NOMO-1 (cell line): Measurements from ENCODE around the gene CMIP.
A peak's percentile ranks its signal among the peaks of the same experiment; 100 is the strongest.

Source experiments
- DNase-seq, 2 experiments: peaks; one replicate each; lab custom pipeline; 2025; ENCODE audit not compliant: unreplicated experiment in 2 of 2; lab: John Stamatoyannopoulos, UW

The CMIP gene

DNA sequence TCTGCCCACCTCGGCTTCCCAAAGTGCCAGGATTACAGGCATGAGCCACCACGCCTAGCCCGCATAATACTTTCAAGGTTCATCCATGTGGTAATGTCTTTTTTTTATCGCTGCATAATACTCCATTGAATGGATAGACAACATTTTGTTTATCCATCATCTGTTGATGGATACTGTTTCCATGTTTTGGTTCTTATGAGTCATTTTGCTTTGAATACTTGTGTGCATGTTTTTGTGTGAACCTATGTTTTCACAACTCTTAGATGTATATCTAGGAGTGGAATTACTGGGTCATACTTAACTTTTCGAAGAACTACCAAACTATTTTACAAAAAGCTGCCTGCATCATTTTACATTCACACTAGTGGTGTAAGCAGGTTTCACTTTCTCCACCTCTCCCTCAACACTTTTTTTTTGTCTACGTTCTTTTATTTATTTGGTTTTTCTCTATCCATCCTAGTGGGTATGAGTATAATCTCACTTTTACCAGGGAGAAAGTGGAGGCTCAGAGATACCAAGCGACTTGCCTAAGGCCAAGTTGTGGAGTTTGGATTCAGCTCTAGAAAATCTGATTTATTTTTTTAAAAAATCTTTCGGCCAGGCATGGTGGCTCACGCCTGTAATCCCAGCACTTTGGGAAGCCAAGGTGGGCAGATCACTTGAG is 151.2 kb downstream of the CMIP start:
- no peak for DNase-seq

DNA sequence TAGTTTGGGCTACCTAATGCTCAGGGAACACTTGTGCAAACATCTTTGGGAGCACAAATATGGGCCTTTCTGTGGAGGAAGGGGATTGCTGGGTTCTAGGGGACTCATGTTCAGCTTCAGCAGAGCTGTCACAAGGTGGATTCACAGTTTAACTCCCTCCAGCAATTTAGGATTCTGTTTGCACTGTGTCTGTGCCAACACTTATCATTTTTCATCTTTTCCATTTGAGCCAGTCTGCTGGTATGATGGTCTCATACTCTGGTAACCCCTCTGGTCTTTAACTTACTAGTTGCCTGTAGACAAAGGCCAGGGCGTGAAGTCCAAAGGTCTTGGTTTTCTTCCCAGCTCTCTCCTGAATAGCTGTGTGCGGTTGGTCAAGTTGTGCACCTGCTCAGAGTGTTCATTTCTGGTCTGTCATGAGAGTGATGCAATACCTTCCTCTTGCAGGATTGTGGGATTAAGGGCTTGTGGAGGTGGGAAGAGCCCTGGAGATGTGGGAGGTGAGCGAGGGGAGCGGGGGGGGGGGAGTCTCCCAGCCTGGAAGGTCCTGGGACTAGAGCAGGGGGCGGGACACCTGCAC is 152.6 kb downstream of the CMIP start:
- no peak for DNase-seq

DNA sequence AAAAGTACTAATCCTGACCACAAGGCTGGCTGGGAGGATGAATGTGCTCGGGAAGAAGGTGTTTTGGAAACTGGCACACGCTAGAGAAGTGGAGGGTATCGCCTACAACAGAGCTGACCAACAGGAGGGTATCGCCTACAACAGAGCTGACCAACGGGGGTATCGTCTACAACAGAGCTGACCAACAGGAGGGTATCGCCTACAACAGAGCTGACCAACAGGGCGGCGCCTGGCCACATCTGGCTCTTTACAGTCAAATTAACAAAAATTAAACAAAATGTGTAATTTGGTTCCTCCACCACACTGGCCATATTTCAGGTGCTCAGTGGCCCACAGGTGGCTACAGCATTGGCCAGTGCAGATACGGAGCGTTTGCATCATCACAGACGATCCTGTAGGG is 153.5 kb downstream of the CMIP start:
- DNase-seq = no peak

DNA sequence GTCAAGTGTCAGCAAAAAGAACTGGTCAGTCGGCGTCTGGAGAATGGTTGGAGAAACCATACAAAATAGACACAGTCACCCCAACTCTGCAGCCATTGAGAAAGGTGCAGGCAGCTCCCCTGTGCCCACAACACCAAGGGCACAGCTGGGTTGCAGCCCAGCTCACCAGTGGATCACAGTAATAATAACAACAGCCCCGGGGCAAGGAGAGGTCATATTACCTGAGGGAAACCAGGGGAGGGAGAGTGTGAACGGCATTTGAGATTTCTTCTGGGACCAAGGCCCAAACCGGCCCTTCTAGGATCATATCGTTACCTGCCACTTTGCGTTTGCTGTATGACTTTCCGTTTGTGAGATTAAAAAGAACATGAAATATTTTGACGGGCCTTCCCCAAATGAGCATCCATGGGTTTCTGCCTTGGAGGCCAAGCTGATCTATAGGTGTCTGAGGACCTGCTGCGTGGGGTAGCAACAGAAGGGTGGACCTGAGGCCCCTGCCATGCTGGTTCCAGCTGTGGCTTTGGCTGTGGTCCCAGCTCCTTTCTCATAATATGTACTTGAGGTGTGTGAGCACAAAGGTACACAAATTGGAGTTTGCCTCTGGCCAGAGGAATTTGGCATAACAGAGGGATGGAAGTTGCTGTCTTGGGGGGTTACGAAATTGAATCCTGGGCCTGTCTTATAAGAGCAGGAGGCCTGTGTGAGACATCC is 154.6 kb downstream of the CMIP start:
- DNase-seq = no peak

DNA sequence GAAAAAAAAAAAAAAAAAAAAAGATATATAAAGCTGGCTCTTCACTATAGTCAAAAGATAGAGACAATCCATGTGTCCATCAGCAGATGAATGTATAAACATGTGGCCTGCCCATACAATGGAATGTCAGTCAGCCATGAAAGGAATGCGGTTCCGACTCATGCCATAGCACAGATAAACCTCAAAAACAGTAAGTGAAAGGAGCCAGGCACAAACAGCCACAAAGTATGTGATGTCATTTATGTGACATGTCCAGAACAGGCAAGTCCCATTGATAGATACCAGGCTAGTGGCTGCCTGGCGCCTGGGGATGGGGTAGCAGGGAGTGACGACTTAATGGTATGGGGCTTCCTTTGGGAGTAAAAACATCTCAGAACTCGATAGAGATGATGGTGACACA is 155.7 kb downstream of the CMIP start:
- no peak for DNase-seq

DNA sequence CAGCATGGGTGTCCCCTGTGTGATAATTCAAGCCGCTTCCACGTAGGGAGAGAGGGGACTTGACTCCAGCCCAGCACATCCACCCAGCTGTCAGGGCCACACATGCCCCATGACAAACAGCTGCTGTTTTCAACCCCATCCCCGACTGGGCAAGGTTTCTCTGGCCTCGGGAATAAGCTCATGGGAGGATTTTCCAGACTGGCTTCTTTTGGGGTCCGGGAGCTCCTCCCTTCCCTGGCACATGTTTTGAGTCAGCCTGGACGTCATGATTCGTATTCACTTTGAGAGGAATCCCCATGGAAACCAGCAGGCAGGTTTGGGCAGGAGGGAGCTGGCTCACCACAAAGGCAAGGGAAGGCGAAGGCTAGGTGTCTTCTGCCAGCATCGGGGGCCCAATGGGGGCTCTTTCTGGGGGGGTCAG is 156.4 kb downstream of the CMIP start:
- DNase-seq = no peak

DNA sequence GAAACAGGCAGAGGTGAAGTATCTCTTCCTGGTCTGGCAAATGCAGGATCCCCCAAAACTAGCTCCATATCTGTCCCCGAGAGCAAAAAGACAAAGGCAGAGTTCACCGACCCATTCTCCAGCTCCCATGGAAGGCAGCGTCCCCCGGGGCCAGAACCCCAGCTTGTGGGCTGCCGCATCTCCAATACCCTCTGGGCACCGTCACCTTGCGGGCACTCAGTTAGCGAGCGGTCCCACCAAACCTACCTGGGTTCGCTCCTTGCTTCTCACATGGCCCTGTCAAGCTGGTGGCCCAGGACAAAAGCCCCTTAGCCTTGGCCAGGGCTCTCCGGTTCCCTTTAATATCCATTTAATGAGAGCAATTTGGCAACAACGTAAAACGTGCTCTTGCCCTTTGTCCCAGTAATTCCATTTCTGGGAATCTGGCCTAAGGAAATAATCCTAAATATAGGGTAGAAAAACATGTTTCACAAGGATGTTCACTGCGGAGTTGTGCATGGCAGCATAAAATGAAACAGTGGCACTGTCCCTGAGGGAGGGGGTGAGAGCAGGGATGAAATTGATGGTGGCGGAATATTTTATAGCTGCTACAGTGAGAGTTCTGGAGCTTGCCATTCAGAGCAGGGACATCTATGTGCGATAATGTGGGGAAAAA is 157.1 kb downstream of the CMIP start:
- no peak for DNase-seq

DNA sequence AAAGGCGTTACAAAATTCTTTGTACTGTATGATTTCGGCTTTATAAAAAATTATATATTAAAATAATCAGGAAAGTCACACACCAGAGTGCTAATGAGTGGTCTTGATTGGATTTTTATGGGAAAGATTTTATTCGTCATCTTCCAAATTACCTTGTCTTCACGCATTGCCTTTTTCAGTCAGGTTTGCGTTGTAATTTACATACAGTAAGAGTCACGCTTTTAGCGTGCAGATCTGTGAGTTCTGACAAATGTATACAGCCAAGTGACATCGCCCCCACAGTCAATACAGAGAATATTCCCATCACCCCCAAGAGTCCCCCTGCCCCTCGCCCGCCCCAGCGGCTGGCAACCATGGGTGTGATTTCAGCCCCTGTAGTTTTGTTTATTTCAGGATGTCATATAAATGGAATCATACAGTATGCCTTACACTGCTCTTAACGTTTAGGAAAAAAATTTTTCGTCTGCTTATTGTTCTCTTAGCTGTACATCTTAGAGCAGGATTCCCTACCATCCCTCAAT is 157.7 kb downstream of the CMIP start:
- DNase-seq = no peak

DNA sequence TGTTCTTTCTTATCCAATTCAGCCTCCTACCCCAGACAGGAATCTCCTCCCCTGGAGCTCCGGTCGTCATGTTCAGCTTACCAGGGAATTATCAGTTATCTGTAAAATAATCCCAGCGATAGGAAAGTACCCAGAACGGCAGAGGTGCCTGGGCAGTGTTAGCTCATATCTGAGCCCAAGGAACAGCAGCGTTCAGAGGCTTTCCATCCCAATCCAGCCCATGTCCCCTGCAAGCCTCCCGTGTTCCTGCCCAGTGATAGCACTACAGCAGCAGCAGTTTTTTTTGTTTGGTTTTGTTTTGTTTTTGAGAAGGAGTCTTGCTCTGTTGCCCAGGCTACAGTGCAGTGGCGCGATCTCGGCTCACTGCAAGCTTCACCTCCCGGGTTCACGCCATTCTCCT is 158.2 kb downstream of the CMIP start:
- no peak for DNase-seq

DNA sequence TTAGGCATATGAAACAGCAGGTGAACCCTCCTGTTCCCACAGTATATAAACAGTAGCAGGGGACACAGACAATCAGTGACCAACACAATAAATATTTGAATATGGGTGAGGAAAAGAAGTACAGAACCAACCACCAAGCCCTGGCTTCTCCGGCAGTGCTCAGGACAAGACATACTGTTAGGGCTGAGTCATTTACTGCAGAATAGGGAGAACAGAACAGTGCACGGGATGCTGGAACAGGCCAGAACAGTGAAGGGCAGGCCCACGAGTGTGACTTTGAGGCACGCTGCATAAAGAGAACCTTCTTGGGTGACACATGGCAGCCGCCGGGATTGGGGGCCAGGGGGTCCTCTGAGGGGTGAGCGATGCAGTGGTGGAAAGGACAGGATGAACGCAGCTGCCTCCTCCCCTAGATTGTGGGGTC is 160.4 kb downstream of the CMIP start:
- DNase-seq = no peak

DNA sequence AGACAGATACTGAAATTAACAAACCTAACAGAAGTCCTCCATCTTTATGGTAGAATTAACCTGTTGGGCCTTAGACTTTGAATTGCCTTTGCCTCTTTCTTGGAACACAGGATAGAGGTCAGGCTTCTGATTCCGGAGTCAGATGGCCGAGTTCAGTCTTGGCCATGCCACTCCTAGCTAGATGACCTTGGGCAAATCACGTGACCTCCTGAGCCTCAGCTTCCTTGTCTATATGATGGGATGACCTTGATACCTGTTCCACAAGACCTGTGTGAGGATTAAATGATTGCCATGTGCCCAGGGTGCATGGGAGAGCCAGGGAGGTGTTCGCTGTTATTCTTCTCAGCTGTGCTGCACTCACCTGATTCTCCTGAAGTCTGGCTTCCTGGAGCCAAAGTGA is 161.4 kb downstream of the CMIP start:
- DNase-seq = no peak

DNA sequence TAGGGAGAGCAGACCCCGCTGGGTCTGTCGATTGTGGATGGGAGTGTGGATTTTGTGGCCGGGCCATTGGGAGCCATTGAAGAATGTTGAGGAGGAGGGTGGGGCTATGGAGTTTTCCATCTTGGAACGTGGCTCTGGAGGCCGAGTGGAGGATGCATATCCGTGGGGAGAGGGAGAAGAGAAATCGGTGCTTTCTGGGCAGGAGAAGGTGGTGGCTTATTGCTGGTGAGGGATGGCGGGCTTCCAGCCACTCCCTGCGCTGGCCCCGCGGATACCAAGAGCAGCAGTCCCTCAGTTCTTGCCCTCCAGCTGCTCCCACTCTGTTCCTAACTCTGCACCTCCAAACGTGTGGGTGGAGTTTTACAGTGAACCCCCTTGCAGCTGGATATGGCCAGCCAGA is 162.4 kb downstream of the CMIP start:
- no peak for DNase-seq

DNA sequence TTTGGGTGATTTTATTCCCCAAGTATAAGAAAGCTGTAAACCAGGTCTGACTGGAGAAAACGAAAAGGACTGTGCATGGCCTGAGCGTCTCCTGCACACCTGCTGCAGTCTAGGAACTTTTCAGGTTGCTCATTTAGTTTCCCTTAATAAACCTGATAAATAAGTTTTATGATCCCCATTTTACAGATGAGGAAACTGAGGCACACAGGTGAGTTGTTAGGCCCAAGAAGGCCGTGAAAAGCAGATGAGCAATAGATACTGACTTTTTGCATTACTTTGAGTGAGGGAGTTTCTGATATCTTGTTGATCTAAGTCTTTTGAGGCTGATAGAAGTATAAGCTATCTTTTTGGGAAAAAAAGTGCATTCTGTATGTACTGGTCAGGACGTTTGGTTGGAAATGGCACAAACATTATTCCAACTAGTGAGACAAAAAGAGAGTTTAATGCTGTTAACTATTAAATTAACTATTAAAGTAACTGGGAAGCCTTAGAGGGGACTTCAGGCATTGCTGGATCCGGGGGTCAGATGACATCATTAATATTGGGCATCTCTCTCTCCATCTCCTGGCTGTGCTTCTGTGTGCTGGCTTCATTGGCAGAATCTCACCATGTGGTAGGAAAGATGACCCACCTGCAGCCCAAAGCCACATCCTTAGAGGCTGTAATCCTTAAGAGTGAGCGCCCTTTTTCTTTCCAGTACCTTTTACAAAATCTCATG is 163.4 kb downstream of the CMIP start:
- DNase-seq = no peak

DNA sequence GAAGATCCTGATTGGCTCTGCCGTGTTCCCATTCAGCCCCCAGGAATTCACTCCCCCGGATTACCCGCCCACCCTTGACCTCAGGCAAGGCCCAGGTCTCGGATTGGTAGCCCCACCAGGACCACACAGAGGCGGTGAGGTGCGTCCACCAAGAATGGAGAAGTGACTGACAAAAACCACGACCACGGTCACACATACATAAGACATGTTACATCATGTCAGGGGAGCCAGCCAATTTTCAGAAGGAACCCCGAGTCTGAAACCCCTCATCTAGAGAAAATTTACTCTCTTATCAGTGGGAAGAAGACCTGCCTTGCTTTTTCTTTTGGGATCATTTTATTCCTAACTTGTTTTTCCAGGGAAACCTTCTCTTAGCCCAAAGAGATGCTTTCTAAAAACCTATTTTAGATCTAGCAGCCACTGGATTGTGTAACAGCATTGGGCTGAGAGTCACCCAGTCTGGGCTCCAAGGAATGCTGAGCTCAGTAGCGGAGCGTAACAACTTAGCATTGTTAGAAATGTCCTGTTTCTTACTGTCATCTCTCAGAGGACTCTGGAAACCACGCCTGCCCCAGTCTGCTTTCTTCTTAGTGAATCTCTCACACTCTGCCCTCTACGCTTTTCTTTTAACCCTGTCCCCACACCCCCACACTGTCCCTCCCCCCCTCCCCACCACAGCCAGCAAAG is 164.1 kb downstream of the CMIP start:
- peak in 1 of 2 experiments; percentile 28 for DNase-seq

DNA sequence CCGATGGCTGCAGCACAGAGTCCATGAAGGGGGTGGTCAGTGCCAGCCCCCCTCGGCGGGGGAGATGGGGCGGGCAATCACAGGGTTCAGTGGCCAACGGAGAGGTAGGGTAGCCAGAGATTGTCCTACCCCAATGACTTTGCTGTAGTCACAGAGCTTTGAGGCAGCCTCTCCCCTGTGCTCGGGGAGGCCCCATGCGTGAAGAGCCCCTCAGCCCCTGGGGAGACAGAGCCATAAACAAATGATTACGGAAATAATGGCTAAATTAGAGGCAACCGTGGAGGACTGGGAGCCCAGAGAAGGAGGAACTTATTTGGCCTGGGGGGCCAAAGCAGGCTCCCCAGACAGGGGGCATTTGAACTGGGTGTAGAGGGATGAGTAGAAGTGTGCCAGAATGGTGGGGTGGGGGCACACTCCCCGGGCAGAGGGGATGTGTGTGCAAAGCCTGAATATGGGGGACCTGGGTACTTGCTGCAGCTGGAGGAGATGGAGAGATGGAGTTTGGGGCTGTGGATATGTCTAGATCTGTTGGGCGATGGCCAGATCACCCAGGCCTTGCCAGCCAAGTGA is 164.8 kb downstream of the CMIP start:
- DNase-seq = no peak

DNA sequence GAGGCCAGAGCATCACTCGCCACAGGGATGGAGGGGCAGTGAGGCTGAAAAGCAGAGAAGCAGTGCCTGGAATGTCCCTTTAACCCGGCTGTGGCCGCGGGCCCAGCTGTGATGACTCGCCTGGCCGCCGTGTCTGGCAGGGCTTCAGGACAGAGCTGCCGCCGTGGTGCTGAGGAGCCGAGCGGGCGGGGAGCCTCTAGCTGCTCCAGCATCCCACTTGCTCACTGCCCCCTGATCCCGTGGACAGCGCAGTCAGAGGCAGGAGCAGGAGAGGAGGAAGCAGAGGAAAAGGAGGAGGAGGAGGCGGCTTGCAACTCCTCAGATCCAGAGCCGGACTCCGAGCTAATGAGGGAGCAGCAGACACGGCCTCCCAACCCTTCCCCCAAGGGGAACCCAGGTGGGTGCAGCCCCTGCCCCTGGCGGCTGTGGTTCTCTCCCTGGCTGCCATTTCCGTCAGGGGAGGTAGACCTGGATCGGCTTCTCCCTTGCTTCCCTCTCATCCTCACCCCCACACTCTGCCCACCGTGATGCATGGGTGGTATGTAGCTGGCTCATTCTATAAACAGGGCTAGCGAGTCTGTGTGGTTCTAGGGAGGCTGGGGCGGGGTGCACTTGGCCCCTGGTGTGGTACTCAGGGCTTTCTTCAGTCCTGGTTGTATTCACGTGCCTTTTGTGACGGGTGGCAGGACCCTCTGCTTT is 165.7 kb downstream of the CMIP start:
- DNase-seq = no peak

DNA sequence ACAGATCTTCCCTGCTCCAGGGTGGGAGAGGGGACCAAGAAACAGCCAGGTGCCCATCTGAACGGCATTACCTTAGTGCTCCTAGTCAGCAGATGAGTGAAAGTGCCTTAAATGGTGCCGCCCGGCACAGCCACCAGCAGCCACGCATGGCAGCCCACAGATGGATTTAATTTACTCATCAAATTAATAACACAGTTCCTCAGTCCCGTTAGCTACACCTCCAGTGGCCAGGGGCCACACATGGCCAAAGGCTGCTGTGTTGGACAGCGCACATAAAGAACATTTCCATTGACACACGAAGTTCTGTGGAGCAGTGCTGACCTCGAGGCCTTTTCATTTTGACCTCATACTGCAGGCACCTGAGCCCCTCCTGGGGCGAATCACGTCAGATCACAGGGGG is 166.3 kb downstream of the CMIP start:
- DNase-seq = no peak

DNA sequence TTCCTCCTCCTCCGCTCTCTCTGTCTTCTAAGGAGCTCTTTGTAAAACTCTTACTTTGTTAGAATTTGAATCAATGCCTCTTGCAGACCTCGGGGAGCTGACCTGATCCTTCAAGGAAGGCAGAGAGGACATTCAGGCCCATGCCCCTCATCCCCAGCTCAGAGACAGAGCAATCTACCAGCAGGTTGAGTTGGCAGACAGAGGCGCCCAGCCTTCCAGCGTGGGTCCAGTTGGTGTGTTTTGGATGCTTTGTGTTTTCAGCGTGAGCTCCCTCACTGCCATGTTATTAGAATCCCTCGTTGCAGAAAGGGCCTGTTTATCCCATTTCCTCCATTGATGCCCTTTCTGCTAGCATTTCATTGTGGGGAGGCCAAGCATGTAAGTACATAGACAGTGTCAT is 167.1 kb downstream of the CMIP start:
- DNase-seq = no peak
